Posterior cingulate gyrus (tissue), 11 donors: ENCODE data around the gene TOP1.

ENCODE experiments used
- DNase-seq, 10 donors: peaks; one replicate each; pipeline versions ENCODE4 v3.0.0 to v3.0.0-alpha.2; 2020 to 2021; ENCODE audit warnings: mixed read lengths in 3 of 10
- intact Hi-C: fragments of 100-400 bp; cut with DNase I; formaldehyde crosslinking; loops from one replicate; pipeline ENCODE4 v1.15.1; 2023

TOP1 gene

DNA sequence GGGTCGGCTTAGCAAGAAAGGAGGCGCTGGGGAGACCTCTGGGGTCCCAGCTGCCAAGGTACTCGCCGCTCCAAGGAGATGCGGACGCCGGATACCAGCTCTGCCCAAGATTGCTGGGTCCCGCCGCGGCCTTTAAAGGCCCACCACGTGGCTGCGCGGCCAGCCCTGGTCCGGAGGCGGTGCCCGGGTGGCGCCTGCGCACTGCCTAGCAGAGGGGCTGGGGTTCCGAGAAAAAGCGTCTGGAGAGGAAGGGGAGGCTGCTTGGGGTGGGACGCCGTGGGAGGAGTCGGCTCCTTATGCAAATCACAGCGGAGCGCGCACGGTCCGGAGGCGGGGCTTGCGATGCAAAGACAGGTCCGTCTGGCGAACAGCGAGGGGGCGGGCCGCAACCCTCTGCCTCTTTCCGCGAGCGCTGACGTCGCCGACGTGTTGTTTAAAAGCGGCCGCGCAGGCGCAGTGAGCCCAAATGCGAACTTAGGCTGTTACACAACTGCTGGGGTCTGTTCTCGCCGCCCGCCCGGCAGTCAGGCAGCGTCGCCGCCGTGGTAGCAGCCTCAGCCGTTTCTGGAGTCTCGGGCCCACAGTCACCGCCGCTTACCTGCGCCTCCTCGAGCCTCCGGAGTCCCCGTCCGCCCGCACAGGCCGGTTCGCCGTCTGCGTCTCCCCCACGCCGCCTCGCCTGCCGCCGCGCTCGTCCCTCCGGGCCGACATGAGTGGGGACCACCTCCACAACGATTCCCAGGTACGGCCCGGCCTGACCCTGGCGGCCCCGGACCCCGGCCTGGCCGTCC, at the start of gene TOP1:
Gene TOP1 (plus strand): TSS at position 464 of the 791 bp plus-strand sequence. CDS start 246 bp downstream, at position 710.
- peak; percentile 99 to 100 (median 100) for DNase-seq
- intact Hi-C loops = loop anchor here (2.0 kb wide), 1 partner anchor 110 kb away; no protein-coding TSS in a partner anchor

DNA sequence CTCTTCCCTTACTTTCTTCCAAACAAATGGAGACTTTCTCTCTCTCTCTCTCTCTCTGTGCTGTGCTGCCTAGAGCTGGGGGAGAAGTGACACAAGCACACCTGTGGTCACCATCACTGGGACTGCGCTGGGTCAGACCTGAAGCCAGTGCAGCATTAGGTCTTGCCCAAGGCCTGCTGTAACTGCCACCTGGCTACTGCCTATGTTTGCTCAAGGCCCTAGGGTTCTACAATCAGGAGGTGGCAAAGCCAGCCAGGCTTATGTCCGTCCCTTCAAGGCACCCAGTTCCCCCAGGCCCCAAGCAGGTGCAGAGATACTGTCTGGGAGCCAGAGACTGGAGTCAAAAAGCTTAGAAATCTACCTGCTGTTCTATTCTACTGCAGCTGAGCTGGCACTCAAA, 49.4 kb upstream of the TOP1 start:
- intact Hi-C loops = no loop called here
- DNase-seq = no peak

DNA sequence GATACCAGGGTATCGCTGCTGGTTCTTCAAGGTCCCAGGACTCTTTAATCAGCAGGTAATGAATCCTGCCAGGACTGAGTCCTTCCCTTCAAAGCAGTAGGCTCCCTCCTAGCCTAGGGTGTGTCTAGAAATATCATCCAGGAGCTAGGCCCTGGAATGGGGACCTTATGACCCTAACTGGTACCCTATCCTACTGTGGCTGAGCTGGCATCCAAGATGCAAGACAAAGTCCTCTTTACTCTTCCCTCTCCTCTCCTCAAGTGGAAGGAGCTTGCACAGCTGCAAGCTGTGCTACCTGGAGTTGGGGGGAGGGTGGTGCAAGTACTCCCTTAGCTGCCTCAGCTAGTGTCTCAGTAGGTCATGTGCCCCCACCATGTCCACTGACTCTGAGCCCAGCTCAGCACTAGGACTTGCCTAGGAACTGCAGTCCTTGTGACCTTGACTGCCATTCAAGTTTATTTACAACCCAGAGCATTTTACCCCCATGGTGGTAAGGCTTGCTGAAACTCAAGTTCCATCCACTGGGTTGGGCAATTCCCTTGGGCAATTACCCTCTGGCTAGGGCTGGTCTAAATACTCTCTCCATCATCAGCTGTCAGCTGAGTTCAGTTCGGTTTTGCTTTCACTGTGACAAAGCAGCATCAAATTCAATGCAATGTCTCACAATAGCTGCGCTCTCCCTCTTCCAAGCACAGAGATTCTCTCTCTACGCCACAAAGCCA, 48.4 kb upstream of the TOP1 start:
- no peak for DNase-seq
- intact Hi-C loops = no loop called here

GRCh38 chr20:40980828-40981310, 47.8 kb upstream of the TOP1 start:
- intact Hi-C loops = no loop called here
- no peak for DNase-seq

- intact Hi-C loops = no loop called here
- no peak for DNase-seq
Observed at GRCh38 chr20:40982415-40983145, 46.0 kb upstream of the TOP1 start.

GRCh38 chr20:40983898-40984297, 44.7 kb upstream of the TOP1 start:
- intact Hi-C loops = no loop called here

GRCh38 chr20:40984496-40984895, 44.1 kb upstream of the TOP1 start:
- no peak for DNase-seq
- intact Hi-C loops = no loop called here

More at GRCh38 chr20:40983898-40984297, 44.7 kb upstream of the TOP1 start:
- DNase-seq = no peak

GRCh38 chr20:40986774-40987173, 41.8 kb upstream of the TOP1 start:
- intact Hi-C loops = no loop called here
- DNase-seq = no peak

- intact Hi-C loops = loop anchor here (2.0 to 10.0 kb wide), 2 partner anchors 104 to 354 kb away; partner anchors contain the start of gene LPIN3
- peak; percentile 35 to 96 (median 74) for DNase-seq
Observed at GRCh38 chr20:40990542-40991120, 38.0 kb upstream of the TOP1 start.

DNA sequence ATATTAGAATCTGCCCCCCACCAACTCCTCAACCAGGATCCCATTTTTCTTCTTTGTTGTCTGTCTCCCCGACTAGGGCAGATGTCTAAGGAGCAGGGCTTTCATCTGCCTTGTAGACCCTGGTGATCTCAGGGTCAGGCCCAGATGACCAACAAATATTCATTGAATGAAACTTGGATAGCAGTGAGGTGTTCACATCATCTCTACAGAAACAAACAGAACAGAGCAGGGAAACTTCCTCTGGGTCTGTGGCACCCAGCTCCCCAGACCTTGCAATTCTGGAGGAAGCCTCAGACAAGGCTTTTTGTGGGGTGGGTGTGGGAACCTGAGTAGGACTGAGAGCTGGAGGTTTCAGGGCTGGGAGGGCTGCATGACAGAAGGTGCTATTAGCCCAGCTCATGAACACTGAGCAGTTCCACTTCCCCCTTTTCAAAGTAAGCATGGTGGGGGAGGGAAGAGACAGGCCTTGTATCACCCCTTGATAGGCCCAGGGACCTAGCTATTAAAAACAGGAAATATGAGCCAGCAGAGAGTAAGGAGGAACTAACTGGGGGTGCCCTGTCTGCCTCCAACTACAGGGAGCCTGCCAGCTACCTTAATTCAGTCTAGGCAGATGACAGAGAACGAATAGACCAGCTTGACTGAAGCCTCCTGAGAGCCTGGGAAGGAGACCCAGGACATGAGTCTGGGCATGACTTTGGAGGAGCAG, 37.3 kb upstream of the TOP1 start:
- intact Hi-C loops = loop anchor here (2.0 to 10.0 kb wide), 2 partner anchors 103 to 353 kb away; partner anchors contain the start of gene LPIN3
- DNase-seq = no peak

DNA sequence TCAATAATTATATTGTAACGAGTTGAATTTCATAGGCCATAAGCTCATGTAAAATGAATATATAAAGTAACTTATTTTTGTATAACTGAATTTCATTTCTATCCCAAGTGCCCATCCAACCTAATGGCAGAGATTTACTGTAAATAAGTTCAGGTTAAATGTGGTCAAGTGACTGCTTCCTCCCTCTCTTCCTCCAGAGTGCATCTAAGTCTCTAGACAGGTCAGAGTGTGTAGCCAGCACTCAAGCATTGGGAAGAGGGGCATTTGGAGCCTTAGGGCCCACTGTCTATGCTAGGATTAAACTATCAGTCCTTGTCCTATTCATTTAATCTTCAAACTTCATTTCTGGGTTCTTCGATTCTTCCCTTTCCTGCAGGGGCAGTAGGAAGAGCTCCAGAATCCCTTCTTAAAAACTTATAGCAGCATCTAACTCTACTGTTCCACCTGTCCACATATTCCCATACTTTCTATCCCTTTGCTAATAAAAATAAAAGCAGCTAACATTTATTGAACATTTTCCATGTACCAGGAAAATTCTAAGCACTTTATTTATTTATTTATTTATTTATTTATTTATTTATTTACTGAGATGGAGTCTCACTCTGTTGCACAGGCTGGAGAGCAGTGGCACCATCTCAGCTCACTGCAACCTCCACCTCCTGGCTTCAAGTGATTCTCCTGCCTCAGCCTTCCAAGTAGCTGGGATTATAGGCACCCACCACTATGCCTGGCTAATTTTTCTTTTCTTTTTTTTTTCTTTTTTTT, 36.1 kb upstream of the TOP1 start:
- intact Hi-C loops = loop anchor here (10.0 kb wide), 1 partner anchor 352 kb away; the partner anchor contains the start of gene LPIN3
- DNase-seq = no peak

- intact Hi-C loops = loop anchor here (10.0 kb wide), 1 partner anchor 351 kb away; the partner anchor contains the start of gene LPIN3
- no peak for DNase-seq
Observed at GRCh38 chr20:40993794-40994540, 34.7 kb upstream of the TOP1 start.

GRCh38 chr20:40996326-40996725, 32.3 kb upstream of the TOP1 start:
- intact Hi-C loops = loop anchor here (10.0 kb wide), 1 partner anchor 348 kb away; the partner anchor contains the start of gene LPIN3
- no peak for DNase-seq

- intact Hi-C loops = loop anchor here (10.0 kb wide), 1 partner anchor 348 kb away; the partner anchor contains the start of gene LPIN3
- no peak for DNase-seq
Observed at GRCh38 chr20:40997116-40997515, 31.5 kb upstream of the TOP1 start.

GRCh38 chr20:40999841-41000240, 28.8 kb upstream of the TOP1 start:
- DNase-seq = no peak
- intact Hi-C loops = loop anchor here (10.0 kb wide), 1 partner anchor 345 kb away; the partner anchor contains the start of gene LPIN3

DNA sequence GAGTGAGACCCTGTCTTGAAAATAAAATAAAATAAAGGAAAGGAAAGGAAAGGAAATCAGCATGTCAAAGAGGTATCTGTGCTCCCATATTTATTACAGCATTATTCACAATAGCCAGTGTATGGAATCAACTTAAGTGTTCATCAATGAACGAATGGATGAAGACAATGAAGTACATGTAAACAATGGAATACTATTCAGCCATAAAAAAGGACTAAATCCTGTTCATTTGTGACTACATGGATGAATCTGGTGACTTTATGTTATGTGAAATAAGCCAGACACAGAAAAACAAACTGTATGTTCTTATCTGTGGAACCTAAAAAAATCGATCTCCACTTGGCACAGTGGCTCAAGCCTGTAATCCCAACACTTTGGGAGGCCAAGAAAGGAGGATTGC, 28.0 kb upstream of the TOP1 start:
- DNase-seq = no peak
- intact Hi-C loops = no loop called here

DNA sequence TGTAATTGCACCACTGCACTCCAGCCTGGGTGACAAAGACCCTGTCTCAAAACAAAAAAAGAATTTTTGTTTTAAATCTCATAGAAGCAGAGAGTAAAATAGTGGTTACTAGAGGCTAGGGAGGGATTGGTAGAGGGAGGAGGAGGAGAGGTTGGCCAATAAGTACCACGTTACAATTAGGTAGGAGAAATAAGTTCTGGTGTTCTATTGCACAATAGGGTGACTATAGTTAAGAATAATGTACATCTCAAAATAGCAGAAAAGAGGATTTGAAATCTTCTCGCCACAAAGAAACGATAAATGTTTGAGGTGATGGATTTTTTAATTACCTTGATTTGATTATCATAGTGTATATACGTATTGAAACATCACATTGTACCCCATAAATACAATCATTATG, 27.1 kb upstream of the TOP1 start:
- no peak for DNase-seq
- intact Hi-C loops = no loop called here

DNA sequence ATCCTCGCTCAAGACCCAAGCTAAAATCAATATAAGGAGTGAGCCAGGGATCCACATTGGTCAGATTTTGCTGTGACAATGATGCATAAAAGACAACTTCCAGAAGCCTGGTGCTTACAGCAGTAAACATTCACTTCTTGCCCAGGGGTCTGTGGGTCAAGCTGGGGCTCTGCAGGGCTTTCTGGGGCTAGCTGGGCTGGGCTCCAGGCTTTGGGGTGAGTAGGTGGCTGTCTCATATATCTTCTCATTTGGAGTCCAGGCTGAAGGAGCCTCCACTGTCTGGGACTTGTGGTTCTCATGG, 25.8 kb upstream of the TOP1 start:
- intact Hi-C loops = no loop called here
- DNase-seq = no peak
